GM21360 (cell line): ENCODE results near the gene LIPC.

ENCODE experiments used
- ATAC-seq: cut with Tn5 transposase; IDR thresholded peaks from one replicate; pipeline ENCODE4 v1.9.1; 2021; ENCODE audit warnings: mild to moderate bottlenecking, moderate library complexity; ENCODE audit not compliant: unreplicated experiment

The LIPC gene

DNA sequence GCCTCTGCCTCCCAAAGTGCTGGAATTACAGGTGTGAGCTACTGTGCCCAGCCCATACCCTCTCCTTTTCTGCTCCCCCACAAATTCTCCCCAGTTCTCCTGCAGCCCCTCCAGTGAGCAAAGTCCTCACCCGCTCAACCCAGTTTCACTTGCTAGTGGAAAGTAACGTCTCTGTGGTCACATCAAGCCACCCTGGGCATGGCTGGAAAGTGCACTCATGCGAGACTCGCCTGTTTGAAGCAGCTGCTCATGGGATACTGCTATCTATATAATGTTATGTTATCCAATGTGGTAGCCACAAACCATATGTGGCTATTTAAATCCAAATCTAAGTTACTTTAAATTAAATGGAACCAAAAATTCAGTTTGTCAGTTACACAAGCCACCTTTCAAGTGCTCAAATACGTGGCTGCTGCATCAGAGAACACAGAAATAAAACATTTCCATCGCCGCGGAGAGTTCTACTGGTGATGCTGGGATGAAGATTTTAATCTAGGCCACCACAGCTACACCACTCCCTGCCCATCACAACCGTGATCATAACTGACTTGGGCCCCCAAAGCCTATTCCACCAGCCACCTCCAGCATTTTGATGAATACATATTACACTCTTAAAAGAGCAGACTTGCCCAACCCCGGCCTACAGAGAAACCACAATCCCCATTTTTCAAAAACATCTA is 119.4 kb downstream of the LIPC start:
- ATAC-seq: no peak

DNA sequence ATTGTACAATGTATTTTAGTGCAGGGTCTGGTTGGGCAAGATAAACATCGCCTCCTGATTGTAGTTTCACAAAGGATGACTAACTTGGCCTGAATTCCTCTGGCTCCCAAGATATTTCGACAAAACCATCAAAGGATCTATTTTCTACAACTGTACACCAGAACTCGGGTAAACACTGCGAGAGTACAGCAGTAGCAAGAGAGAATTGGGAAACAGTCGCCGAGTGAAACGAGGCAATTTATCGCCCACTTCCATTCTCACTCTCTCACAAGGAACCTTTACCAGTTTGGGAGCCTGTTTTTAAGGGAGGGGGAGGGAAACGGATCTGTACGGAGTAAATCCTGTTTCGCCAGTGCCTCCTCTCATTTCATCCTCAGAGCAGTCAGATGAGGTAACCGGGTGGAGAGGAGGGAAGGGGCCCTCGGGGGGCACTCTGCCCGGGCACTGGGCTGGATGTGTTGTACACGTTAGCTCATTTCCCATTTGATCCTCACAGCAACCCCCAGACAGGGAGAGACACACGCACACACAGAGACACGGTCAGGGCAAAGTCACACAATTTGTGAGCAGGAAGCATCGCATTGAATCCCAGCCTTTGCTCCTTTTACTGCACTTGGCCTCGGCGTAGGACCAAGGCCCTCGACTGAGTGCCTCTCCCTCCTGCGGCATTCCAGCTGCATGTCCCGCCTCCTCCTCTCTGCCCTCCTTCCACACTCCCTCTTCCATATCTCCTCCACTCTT is 120.1 kb downstream of the LIPC start:
- no peak for ATAC-seq

DNA sequence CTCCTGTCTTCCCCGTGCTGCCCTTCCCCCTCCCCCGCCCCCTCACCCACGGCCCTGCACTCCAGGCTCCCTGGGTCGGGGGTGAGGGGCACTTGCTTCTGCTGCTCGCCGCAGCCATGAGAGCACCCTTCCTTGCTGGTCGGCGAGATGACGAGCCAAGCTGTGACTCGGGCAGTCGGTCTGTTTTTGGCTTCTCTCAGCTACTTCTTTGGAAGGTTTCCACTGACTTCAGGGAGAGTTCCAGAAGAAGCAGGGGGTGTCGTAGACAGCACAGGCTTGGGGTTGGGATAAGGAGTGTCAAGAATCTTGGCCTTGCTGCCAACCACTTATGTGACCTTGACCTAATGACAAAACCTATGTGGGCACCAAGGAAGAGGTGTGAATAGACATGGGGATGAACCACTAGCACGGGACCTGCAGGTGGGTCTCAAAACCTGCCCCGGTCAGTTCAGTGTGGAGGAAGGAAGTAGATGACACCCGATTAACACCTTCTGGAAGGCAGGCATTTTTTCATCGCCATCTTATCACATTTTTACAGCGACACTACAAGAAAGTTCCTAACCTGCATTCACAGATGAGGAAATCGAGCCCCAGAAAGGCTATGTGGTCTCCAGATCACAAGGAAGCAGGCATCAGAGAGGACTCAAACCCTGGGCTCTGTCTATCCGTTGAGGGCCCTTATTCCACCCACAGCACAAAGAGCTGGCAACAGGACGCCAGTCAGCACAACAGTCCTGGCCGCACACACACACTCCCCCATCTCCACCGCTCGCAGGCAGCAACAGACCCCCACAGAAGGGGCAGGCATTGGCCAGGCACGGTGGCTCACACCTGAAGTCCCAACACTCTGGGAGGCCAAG is 120.9 kb downstream of the LIPC start:
- ATAC-seq: no peak

GRCh38 chr15:58553365-58553918 is 121.7 kb downstream of the LIPC start:
- ATAC-seq: no peak

- ATAC-seq: no peak
These were observed 123.0 kb downstream of the LIPC start for GRCh38 chr15:58554758-58555157.

GRCh38 chr15:58555162-58556027 is 123.6 kb downstream of the LIPC start:
- no peak for ATAC-seq

- ATAC-seq: no peak
These were observed 124.2 kb downstream of the LIPC start for GRCh38 chr15:58556028-58556361.

DNA sequence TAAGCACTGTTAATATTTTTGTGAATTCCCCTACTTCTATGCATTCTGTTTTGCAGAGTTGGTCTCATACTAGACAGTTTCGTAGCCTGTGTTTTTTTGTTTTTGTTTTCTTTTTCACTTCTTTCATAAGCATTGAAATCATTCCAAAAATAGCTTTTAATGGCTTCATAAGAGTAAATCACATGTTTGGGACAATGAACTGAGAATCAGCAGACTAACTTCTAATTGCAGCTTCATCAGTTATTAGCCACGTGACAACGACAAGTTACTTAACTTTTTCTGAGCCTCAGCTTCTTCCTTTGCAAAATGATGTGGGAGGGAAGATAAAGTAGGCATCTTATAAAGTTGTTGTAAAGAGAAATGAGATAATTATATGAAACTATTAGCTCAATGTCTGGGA is 124.8 kb downstream of the LIPC start:
- ATAC-seq: no peak

- ATAC-seq: no peak
These were observed 127.0 kb downstream of the LIPC start for GRCh38 chr15:58558777-58559176.

- ATAC-seq: no peak
These were observed 128.3 kb downstream of the LIPC start for GRCh38 chr15:58559904-58560588.

- ATAC-seq: no peak
These were observed 129.5 kb downstream of the LIPC start for GRCh38 chr15:58561321-58561720.

GRCh38 chr15:58562135-58562534 is 130.3 kb downstream of the LIPC start:
- no peak for ATAC-seq

- no peak for ATAC-seq
These were observed 133.2 kb downstream of the LIPC start for GRCh38 chr15:58564981-58565380.

DNA sequence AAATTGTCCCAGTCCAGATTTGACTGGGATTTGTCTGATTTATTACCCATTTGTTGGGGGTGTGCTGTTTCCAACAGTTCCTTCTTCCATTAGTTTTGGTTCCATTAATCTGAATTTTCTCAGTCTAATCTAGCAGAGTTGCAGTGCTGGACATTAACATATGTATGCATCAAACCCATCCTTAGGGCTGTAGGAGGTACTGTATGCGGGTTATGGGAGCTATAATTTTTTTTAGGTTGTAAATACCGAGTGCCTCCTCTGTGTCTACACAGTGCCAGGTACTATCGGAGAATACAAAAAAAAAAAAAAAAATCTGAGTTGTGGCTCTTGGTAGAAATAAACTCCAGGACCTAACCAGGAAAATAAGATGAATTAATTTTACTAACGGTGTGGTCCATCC is 133.8 kb downstream of the LIPC start:
- no peak for ATAC-seq

DNA sequence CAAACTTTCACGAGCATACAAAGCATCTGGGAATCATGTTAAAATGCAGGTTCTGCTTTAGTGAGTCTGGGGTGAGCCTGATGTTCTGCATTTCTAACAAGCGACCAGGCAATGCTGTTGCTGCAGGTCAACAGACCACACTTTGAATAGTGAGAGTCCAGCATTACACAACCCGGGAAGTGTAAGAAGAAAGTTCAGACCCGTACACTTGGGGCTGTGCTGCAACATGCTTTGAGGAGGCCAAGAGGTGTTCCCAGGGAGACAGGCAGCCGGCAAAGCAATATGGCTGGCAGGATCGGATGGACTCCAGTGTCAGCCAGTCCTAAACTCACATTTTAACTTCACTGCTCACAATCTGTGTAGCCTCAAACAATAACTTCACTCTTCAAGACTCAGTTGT is 134.2 kb downstream of the LIPC start:
- ATAC-seq: no peak

DNA sequence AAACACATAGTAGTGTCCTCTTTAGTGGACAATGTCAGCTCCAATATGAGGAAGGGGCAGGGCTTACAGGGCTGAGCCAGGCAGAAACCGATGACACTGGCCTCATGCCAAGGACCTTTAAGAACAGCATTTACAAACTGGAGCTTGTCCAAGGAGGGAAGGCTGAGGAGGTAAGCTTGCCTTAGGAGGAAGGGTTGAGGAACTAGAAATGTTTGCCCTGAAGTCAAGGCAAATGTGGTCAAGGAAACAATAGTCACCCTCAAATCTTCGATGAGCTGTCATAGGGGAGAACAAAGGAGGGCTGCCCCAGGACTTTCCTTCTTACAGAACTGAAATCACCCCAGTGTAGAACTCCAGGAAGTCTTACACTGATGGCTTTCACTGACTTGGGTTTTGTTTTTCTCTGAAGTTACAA is 136.4 kb downstream of the LIPC start:
- no peak for ATAC-seq

DNA sequence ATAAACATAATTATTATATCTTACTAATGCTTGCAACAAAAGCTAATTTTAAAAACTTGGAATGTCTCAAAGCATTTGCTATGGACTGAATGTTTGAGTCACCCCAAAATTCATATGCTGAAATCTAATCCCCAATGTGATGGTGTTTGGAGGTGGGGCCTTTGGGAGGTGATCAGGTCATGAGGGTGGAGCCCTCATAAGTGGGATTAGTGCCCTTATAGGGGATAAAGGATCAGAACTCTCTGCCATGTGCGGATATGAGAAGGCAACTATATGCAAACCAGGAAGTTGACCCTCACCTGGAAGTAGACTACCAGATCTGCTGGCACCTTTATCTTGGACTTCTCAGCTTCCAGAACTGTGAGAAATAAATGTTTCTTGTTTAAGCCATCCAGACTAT is 137.7 kb downstream of the LIPC start:
- no peak for ATAC-seq

DNA sequence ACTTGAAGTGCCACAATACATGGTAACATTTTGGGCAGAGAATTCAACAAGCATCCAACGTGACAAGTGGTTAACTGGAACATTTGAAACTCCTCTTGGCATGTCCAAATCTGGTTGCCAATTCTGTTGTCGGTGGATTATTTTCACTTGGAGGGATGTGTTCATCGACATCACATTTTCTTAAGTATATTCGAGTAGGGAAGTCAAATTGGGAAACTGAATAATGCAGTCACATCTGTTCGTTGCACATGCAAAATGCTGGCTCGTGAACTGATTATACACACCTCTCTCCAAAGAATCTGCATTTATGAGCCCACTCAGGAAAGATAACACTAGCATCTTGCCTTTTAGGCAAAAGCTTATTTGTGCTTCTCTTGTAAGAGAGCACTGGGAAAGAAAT is 139.7 kb downstream of the LIPC start:
- no peak for ATAC-seq

DNA sequence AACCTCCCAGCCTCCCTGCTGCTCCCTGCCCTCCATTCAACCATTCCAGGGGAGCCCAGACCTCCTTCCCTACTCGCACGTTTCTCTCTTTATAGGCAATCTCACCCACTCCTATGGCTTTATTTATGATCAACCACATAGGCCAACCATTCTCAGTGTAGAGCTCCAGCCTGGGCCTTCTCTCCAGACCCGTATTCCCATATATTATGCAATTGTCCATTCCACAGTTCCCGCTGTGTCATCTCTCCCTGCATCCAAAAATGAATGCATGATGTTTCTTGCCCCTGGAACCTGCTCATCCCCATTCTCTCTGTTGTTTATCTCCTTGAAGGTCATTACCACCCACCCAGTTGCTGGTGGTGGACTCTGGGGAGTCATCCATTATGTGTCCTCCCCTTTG is 140.7 kb downstream of the LIPC start:
- no peak for ATAC-seq

DNA sequence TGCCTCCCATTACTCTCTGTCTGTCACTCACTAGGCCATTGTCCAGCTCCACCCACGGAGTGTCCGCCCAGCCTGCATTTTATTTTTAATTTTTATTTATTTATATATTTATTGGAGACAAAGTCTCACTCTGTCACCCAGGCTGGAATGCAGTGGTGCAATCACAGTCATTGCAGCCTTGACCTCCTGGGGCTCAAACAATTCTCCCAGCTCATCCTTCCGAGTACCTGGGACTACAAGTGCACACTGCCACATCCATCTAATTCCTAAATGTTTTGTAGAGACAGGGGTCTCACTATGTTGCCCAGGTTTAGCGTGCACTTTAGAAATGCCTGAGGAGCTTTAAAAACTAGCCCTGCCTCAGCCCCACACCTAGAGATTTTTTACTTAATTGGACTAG is 141.5 kb downstream of the LIPC start:
- no peak for ATAC-seq
